ENCODE results near the gene NRF1. TPM values are rescaled to one million over a fixed set of nuclear protein-coding genes. Genes with fewer than 3 reads are reported as not detected.
"Not testable (repeated sequence)": the region's sequence is repeated elsewhere in the genome, so short reads cannot be mapped to it uniquely, and the experiment has no call there.

NRF1 gene
- total and polyA plus RNA-seq, 10 donors = 6.7 to 27.9 (median 20.9) TPM

DNA sequence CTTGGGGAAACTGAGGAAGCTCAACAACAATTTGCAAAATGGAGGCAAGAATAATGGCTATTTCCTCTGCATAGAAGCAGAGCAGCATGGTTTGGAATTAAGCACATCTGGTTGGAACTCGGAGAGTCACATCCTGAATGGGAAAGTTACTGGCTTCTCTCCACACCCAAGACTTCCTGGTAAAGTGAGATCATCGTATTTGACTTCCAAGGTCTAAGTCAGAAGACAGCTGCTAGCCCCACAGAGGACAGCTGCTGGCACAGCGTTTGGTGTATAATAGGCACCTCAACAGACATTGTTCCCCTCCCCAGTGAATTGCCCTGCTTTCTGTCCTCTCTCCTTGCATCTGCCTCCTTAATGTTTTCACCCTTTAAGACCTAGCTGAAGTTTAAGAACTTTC, 37.0 kb upstream of the NRF1 start:
- Histone ChIP-seq H3K36me3 (no peaks in the 10 kb centered on the region), H3K27ac (no peak overlapping the region), H3K4me1 (no peaks in the 10 kb centered on the region), H3K4me3 (no peak overlapping the region), H3K27me3 (replicated peaks in 1 of 7) (no peaks in the 10 kb centered on the region), H3K9me3 (peaks cover 0 to 27% (median 18%) of the 10 kb centered on the region in 8 donors)
- 54 to 76% (median 68%) methylated on average over 3 of the region's 3 CpGs for WGBS, 5 donors
- TF ChIP-seq POLR2A (IDR thresholded peaks at IDR 0.05) (no peak), POLR2AphosphoS5 (IDR thresholded peaks at IDR 0.05) (no peak)
- TF ChIP-seq, protein P1, sequence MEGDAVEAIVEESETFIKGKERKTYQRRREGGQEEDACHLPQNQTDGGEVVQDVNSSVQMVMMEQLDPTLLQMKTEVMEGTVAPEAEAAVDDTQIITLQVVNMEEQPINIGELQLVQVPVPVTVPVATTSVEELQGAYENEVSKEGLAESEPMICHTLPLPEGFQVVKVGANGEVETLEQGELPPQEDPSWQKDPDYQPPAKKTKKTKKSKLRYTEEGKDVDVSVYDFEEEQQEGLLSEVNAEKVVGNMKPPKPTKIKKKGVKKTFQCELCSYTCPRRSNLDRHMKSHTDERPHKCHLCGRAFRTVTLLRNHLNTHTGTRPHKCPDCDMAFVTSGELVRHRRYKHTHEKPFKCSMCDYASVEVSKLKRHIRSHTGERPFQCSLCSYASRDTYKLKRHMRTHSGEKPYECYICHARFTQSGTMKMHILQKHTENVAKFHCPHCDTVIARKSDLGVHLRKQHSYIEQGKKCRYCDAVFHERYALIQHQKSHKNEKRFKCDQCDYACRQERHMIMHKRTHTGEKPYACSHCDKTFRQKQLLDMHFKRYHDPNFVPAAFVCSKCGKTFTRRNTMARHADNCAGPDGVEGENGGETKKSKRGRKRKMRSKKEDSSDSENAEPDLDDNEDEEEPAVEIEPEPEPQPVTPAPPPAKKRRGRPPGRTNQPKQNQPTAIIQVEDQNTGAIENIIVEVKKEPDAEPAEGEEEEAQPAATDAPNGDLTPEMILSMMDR (IDR thresholded peaks at IDR 0.05 in 8 of 11, conservative IDR thresholded peaks at IDR 0.05 in 3 of 11) = no peak
- intact Hi-C loops (cut with DNase I; ENCODE audit: low total_unique reads) = no loop called here
- DNase-seq = no peak

DNA sequence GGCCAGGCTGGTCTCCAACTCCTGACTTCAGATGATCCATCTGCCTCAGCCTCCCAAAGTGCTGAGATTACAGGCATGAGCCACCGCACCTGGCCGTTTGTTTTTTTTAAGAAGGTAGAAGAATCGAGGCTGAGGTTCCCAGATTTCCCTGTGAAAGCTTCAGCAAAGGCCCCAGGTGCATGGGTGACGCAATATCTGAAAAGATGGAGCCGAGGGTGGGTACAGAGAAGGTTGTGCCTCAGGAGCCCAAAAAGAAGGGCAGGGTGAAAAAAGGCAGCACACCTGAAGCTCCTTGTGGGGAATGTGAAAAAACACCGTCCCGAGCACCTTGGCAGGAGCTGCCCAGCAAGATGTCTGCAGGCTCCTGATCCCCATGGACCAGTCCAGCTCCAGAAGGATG, 35.8 kb upstream of the NRF1 start:
- H3K4me3 ChIP-seq = no peak overlapping the region
- DNase-seq = no peak
- 84 to 89% (median 88%) methylated on average over 7 of the region's 7 CpGs for WGBS, 5 donors
- H3K27ac ChIP-seq = no peak overlapping the region
- intact Hi-C loops (cut with DNase I; ENCODE audit: low total_unique reads) = no loop called here
- TF ChIP-seq, protein P1 (IDR thresholded peaks at IDR 0.05 in 8 of 11, conservative IDR thresholded peaks at IDR 0.05 in 3 of 11) = no peak
- TF ChIP-seq POLR2AphosphoS5 (IDR thresholded peaks at IDR 0.05) (no peak), POLR2A (IDR thresholded peaks at IDR 0.05) (no peak)
- peaks cover 0 to 27% (median 18%) of the 10 kb centered on the region in 8 donors for H3K9me3 ChIP-seq
- H3K36me3 ChIP-seq = no peaks in the 10 kb centered on the region
- no peaks in the 10 kb centered on the region for H3K4me1 ChIP-seq
- no peaks in the 10 kb centered on the region for H3K27me3 ChIP-seq (replicated peaks in 1 of 7)

GRCh38 chr7:129576138-129576537, 35.4 kb upstream of the NRF1 start:
- Histone ChIP-seq H3K9me3 (peaks cover 0 to 27% (median 18%) of the 10 kb centered on the region in 8 donors), H3K4me1 (no peaks in the 10 kb centered on the region), H3K27me3 (replicated peaks in 1 of 7) (no peaks in the 10 kb centered on the region), H3K36me3 (no peaks in the 10 kb centered on the region), H3K27ac (no peak overlapping the region), H3K4me3 (no peak overlapping the region)
- DNase-seq = no peak
- intact Hi-C loops (cut with DNase I; ENCODE audit: low total_unique reads) = no loop called here
- TF ChIP-seq, protein P1 (IDR thresholded peaks at IDR 0.05 in 8 of 11, conservative IDR thresholded peaks at IDR 0.05 in 3 of 11) = no peak
- TF ChIP-seq POLR2AphosphoS5 (IDR thresholded peaks at IDR 0.05) (no peak), POLR2A (IDR thresholded peaks at IDR 0.05) (no peak)
- WGBS, 5 donors = 89 to 94% (median 91%) methylated on average over 2 of the region's 2 CpGs

- Histone ChIP-seq H3K4me3 (no peak overlapping the region), H3K27me3 (replicated peaks in 1 of 7) (no peaks in the 10 kb centered on the region), H3K36me3 (no peaks in the 10 kb centered on the region), H3K4me1 (no peaks in the 10 kb centered on the region), H3K9me3 (peaks cover 0 to 33% (median 22%) of the 10 kb centered on the region in 8 donors), H3K27ac (no peak overlapping the region)
- DNase-seq = no peak
- WGBS, 5 donors = 92 to 98% (median 97%) methylated on average over 12 of the region's 12 CpGs
- TF ChIP-seq, protein P1 (IDR thresholded peaks at IDR 0.05 in 8 of 11, conservative IDR thresholded peaks at IDR 0.05 in 3 of 11) = no peak
- TF ChIP-seq POLR2A (IDR thresholded peaks at IDR 0.05) (no peak), POLR2AphosphoS5 (IDR thresholded peaks at IDR 0.05) (no peak)
- intact Hi-C loops (cut with DNase I; ENCODE audit: low total_unique reads) = no loop called here
Measured at GRCh38 chr7:129578829-129579228, 32.7 kb upstream of the NRF1 start.

GRCh38 chr7:129586179-129586578, 25.3 kb upstream of the NRF1 start:
- 92 to 96% (median 94%) methylated on average over 5 of the region's 5 CpGs for WGBS, 5 donors
- DNase-seq; H3K4me3 ChIP-seq; H3K4me1 ChIP-seq; intact Hi-C loops (cut with DNase I; ENCODE audit: low total_unique reads); H3K27me3 ChIP-seq (replicated peaks in 1 of 7); H3K36me3 ChIP-seq; H3K27ac ChIP-seq: not testable (repeated sequence)
- peaks cover 10 to 59% (median 54%) of the 10 kb centered on the region in 8 donors for H3K9me3 ChIP-seq
